UCSD-AML1 (cell line): Measurements from ENCODE around the gene SRP9.
"Not testable (repeated sequence)": the region's sequence is repeated elsewhere in the genome, so short reads cannot be mapped to it uniquely, and the experiment has no call there.

Source experiments
- DNase-seq: peaks from one replicate; lab custom pipeline; 2025; ENCODE audit not compliant: unreplicated experiment; lab: John Stamatoyannopoulos, UW

Gene SRP9

DNA sequence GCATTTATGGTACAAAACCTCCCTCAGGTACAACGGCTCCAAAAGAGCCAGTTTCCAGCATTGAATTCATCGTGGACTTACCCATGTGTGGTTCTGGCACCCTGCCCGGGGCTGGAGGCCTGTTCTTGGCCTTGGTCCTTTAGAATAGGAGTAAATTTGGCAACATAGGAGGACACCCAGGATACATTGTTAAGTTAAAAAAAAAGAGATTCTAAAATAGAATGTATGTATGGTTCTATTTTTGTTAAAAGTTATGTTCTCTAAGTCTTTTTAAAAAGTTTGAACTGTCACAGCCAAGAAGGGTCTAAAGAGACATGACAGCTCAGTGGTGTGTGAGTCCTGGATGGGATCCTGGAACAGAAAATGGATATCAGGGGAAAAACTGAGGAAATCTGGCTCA is 58.2 kb downstream of the SRP9 start:
- DNase-seq = no peak

DNA sequence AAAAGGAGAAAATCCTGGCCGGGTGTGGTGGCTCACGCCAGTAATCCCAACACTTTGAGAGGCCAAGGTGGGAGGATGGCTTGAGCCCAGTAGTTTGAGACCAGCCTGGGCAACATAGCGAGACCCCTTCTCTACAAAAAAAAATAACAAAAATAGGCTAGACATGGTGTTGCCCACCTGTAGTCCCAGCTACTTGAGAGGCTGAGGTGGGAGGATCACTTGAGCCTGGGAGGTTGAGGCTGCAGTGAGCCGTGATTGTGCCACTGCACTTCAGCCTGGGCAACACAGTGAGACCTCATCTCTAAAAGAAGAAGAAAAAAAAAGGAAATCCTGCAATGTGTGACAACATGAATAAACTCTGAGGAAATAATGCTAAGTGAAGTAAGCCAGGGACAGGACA is 58.7 kb downstream of the SRP9 start:
- DNase-seq = not testable (repeated sequence)

DNA sequence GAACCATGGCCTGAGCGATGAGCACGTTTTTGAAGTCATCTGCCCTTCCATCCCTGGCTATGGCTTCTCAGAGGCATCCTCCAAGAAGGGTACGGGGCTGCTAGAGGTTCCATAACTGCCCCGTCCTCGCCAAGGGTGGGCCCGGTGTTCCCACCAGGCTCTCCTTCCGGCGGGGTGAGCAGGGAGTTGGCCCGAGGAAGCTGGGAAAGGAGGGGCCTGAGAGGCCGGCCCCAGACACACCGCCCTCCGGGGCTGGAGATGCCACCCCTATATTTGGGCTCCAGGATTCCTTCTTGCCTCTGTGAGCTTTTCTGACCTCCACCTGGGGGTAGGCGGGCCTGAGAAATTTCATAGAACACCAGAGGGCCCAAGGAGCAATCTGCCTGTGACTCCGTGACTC is 61.2 kb downstream of the SRP9 start:
- DNase-seq = no peak
